Caco-2 (cell line): ENCODE measurements around the gene PBLD. TPM values are rescaled to one million over a fixed set of nuclear protein-coding genes. Genes with fewer than 3 reads are reported as not detected.

Experiments
- BruUV-seq: library from RNA; stranded (reverse); fragments of 400-500 nt; replicated peaks from 2 replicates; lab custom pipeline; 2021; lab: Mats Ljungman, UMichigan
- CTCF ChIA-PET: fragments of 300-600 bp; sonication (Branson Sonifier 250); formaldehyde crosslinking; loops from one replicate; lab custom pipeline; 2022; ENCODE audit warnings: antibody characterized with exemption; lab: Charles Lee
- POLR2A ChIA-PET: fragments of 300-600 bp; sonication (Branson Sonifier 250); formaldehyde crosslinking; loops from one replicate; lab custom pipeline; 2022; ENCODE audit warnings: antibody characterized with exemption; lab: Charles Lee
- DNase-seq, 2 experiments: peaks; one replicate each; pipeline versions ENCODE4 v3.0.0 to v3.0.0-alpha.2; 2020 to 2022
- H3K27me3 ChIP-seq: replicated peaks from 2 replicates; pipeline ENCODE4 v1.6.0; 2011; ENCODE audit warnings: low read length; ENCODE audit not compliant: control insufficient read depth, insufficient read depth
- H3K36me3 ChIP-seq: 2 replicates; pipeline ENCODE4 v1.5.1; 2011; ENCODE audit warnings: low read length; ENCODE audit not compliant: control insufficient read depth, insufficient read depth
- H3K4me1 ChIP-seq: fragments of 250-450 bp; sonication (Bioruptor Pico); 2 replicates; pipeline ENCODE4 v1.5.1; 2020; ENCODE audit warnings: mild to moderate bottlenecking
- H3K4me3 ChIP-seq: 2 replicates; pipeline ENCODE4 v1.5.1; 2011; ENCODE audit warnings: low read depth, mild to moderate bottlenecking, control low read depth, low read length
- H3K9me3 ChIP-seq: fragments of 250-450 bp; sonication (Bioruptor Pico); 2 replicates; pipeline ENCODE4 v1.5.1; 2020; ENCODE audit warnings: mild to moderate bottlenecking, moderate library complexity
- H3K27ac Mint-ChIP-seq: one replicate; pipeline ENCODE4 v1.8.0; 2022; ENCODE audit warnings: mixed read lengths; ENCODE audit not compliant: unreplicated experiment
- H3K27me3 Mint-ChIP-seq: one replicate; pipeline ENCODE4 v1.8.0; 2022; ENCODE audit warnings: mixed read lengths; ENCODE audit not compliant: insufficient read depth, unreplicated experiment
- H3K36me3 Mint-ChIP-seq: one replicate; pipeline ENCODE4 v1.8.0; 2022; ENCODE audit warnings: mild to moderate bottlenecking, mixed read lengths; ENCODE audit not compliant: insufficient read depth, unreplicated experiment
- H3K4me1 Mint-ChIP-seq: one replicate; pipeline ENCODE4 v1.8.0; 2022; ENCODE audit warnings: low read depth, mixed read lengths; ENCODE audit not compliant: unreplicated experiment
- H3K4me3 Mint-ChIP-seq: one replicate; pipeline ENCODE4 v1.8.0; 2022; ENCODE audit warnings: mild to moderate bottlenecking, moderate library complexity, mixed read lengths; ENCODE audit not compliant: unreplicated experiment
- H3K9me3 Mint-ChIP-seq: one replicate; pipeline ENCODE4 v1.8.0; 2022; ENCODE audit warnings: mixed read lengths; ENCODE audit not compliant: unreplicated experiment
- intact Hi-C: fragments of 100-400 bp; cut with micrococcal nuclease; formaldehyde crosslinking; loops from one replicate; pipeline ENCODE4 v1.10.0; 2022; ENCODE audit not compliant: unreplicated experiment
- total RNA-seq: library from RNA; stranded (reverse); gene quantifications from 2 replicates; pipeline ENCODE4 v1.2.3, GENCODE V29; 2022
- TF ChIP-seq, protein P1 (sequence below), 2 experiments: fragments of 200-600 bp in 1 of 2; IDR thresholded peaks; 1 replicate in 1 of 2; 2 replicates in 1 of 2; pipeline versions ENCODE4 v1.5.1 to v1.8.0; 2011 to 2022; ENCODE audit warnings: antibody characterized with exemption in 1 of 2, control low read depth in 1 of 2, inconsistent platforms in 1 of 2, low read depth in 1 of 2, low read length in 1 of 2, mild to moderate bottlenecking in 1 of 2, moderate library complexity in 1 of 2; ENCODE audit not compliant: insufficient read depth in 1 of 2, severe bottlenecking in 1 of 2, unreplicated experiment in 1 of 2

The PBLD gene
- total RNA-seq, 1 experiment from 2014 or later, result 15.3 TPM

DNA sequence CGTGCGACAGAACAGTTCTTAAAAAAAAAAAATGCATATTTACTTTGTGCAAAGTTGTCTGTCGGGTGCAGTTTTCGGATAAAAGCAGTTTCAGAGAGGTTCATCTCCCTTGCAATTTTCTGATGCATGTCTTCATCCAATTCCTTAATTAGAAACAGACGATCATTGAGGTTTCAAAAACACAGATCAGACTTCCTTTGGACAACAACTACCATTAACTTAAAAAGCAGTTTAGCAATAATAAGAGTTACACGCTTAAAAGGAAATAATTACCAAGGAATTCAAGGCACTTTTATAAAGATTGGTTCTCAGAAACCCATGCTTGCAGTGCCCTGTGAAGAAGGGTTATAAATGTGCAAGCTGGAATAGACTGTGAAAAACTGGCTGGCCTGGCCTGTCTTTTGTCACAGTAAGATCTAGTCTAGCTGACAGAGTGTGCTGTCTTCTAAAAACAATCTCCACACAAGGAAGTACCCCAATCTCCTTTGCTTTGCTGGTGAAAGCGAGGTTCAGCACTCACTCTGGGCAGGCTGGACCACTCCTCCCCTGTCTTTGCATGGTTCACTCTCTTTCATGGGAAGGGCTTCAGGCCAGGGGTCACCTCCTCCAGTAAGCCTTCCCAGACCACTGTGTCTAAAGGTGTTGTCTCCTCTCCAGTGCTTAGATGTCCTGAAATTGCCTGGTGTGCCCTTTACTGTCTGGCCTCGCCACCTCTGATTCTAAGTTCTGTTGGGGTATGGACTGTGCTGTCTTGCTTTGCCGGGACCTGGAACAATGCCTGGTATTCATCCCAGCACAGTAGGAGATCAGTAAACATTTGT is 35.7 kb downstream of the PBLD start:
- DNase-seq, result no peak
- Mint-ChIP-seq H3K27me3 (no peaks in the 10 kb centered on the region), H3K9me3 (no peaks in the 10 kb centered on the region), H3K4me1 (peaks cover 6% of the 10 kb centered on the region), H3K27ac (no peak overlapping the region), H3K36me3 (no peaks in the 10 kb centered on the region), H3K4me3 (no peak overlapping the region)
- Histone ChIP-seq H3K9me3 (no peaks in the 10 kb centered on the region), H3K4me1 (peaks cover 4% of the 10 kb centered on the region), H3K27me3 (no peaks in the 10 kb centered on the region), H3K4me3 (no peak overlapping the region), H3K36me3 (no peaks in the 10 kb centered on the region)
- BruUV-seq, result no TSS peak
- intact Hi-C loops, result no loop called here
- CTCF ChIA-PET, result no interaction called here
- POLR2A ChIA-PET, result no interaction called here
- TF ChIP-seq, protein P1, sequence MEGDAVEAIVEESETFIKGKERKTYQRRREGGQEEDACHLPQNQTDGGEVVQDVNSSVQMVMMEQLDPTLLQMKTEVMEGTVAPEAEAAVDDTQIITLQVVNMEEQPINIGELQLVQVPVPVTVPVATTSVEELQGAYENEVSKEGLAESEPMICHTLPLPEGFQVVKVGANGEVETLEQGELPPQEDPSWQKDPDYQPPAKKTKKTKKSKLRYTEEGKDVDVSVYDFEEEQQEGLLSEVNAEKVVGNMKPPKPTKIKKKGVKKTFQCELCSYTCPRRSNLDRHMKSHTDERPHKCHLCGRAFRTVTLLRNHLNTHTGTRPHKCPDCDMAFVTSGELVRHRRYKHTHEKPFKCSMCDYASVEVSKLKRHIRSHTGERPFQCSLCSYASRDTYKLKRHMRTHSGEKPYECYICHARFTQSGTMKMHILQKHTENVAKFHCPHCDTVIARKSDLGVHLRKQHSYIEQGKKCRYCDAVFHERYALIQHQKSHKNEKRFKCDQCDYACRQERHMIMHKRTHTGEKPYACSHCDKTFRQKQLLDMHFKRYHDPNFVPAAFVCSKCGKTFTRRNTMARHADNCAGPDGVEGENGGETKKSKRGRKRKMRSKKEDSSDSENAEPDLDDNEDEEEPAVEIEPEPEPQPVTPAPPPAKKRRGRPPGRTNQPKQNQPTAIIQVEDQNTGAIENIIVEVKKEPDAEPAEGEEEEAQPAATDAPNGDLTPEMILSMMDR (IDR thresholded peaks at IDR 0.05; ENCODE audit: insufficient read depth in 1 of 2, low read depth in 1 of 2, low read length in 1 of 2, severe bottlenecking in 1 of 2, unreplicated experiment in 1 of 2), result no peak

DNA sequence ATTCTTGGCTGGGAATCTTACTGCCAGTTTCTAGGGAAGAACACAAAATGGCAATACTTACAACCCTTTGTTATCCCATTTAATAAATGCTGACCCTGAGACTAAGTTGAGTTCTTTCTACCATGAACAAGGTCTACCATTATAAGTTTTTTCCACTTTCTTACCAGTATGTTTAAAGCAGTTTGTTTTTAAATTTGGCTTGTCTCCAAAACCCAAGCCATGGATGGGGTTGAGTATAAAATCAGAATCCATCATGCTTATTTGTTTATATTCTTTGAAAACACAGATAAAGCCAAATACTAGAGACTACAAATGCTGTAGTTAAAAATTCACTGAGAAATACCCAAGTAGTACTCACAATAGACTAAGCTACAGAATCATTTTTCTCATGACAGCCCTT is 42.0 kb downstream of the PBLD start:
- DNase-seq, result no peak
- Histone ChIP-seq H3K9me3 (no peaks in the 10 kb centered on the region), H3K27me3 (no peaks in the 10 kb centered on the region), H3K4me1 (no peaks in the 10 kb centered on the region), H3K36me3 (peaks cover 2% of the 10 kb centered on the region; the same call in 1 of the 2 replicates), H3K4me3 (no peak overlapping the region)
- TF ChIP-seq, protein P1 (IDR thresholded peaks at IDR 0.05; ENCODE audit: insufficient read depth in 1 of 2, low read depth in 1 of 2, low read length in 1 of 2, severe bottlenecking in 1 of 2, unreplicated experiment in 1 of 2), result no peak
- Mint-ChIP-seq H3K9me3 (no peaks in the 10 kb centered on the region), H3K4me1 (no peaks in the 10 kb centered on the region), H3K4me3 (no peak overlapping the region), H3K36me3 (no peaks in the 10 kb centered on the region), H3K27me3 (no peaks in the 10 kb centered on the region), H3K27ac (no peak overlapping the region)
- ChIA-PET POLR2A (no interaction called here), CTCF (no interaction called here)
- intact Hi-C loops, result no loop called here
- no TSS peak for BruUV-seq

DNA sequence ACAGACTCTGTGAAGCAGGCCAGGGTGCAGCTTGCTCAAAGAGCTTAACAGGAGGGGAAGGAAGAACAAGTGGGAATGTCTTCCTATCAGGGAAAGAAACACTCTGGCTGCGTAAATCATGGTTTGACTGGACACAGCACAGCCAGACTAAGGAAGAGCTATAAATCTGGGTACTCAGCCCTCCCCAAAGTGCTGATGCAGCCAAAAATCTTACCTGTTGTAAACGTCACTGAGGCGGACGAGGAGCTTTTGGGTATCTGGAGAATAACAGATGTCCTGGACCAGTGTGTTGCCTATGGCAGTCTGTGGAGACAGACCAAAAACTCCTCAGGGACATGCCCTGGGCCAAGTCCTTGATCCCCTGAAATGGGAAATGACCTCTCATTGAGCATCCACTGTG is 44.0 kb downstream of the PBLD start:
- Histone ChIP-seq H3K27me3 (no peaks in the 10 kb centered on the region), H3K9me3 (no peaks in the 10 kb centered on the region), H3K36me3 (peaks cover 2% of the 10 kb centered on the region; the same call in 1 of the 2 replicates), H3K4me1 (no peaks in the 10 kb centered on the region), H3K4me3 (no peak overlapping the region)
- no peaks in the 10 kb centered on the region for H3K27me3 Mint-ChIP-seq
- no TSS peak for BruUV-seq
- CTCF ChIA-PET, result no interaction called here
- TF ChIP-seq, protein P1 (IDR thresholded peaks at IDR 0.05; ENCODE audit: insufficient read depth in 1 of 2, low read depth in 1 of 2, low read length in 1 of 2, severe bottlenecking in 1 of 2, unreplicated experiment in 1 of 2), result no peak
- intact Hi-C loops, result no loop called here
- H3K4me1 Mint-ChIP-seq, result no peaks in the 10 kb centered on the region
- DNase-seq, result peak in 1 of 2 experiments; percentile 19
- no peaks in the 10 kb centered on the region for H3K9me3 Mint-ChIP-seq
- H3K4me3 Mint-ChIP-seq, result no peak overlapping the region
- POLR2A ChIA-PET, result no interaction called here
- H3K27ac Mint-ChIP-seq, result no peak overlapping the region
- no peaks in the 10 kb centered on the region for H3K36me3 Mint-ChIP-seq
